IMR-90 (cell line): ENCODE results near the gene SLC30A2. TPM values are rescaled to one million over a fixed set of nuclear protein-coding genes. Genes with fewer than 3 reads are reported as not detected.

Experiments
- ATAC-seq: fragments of 200-7000 bp; cut with Tn5 transposase; 2 replicates; pipeline ENCODE4 v1.9.1; 2020; ENCODE audit warnings: low read depth, mild to moderate bottlenecking, moderate library complexity
- BruUV-seq: library from RNA; stranded (reverse); fragments of 400-500 nt; replicated peaks from 2 replicates; lab custom pipeline; 2021; lab: Mats Ljungman, UMichigan
- CTCF ChIA-PET: fragments of 300-600 bp; formaldehyde crosslinking; extraction: SDS; loops from one replicate; lab custom pipeline; 2021; ENCODE audit warnings: antibody characterized with exemption; lab: Yijun Ruan, JAX
- POLR2A ChIA-PET: fragments of 300-600 bp; sonication (Branson Sonifier 250); formaldehyde crosslinking; loops from one replicate; lab custom pipeline; 2022; ENCODE audit warnings: antibody characterized with exemption; ENCODE audit not compliant: unreplicated experiment; lab: Charles Lee
- DNase-seq: peaks from one replicate; pipeline ENCODE4 v3.0.0; 2013
- H2AFZ ChIP-seq: replicated peaks from 2 replicates; pipeline ENCODE3; 2013; ENCODE audit warnings: low read length, mild to moderate bottlenecking; ENCODE audit not compliant: poor library complexity
- H2AK5ac ChIP-seq: 2 replicates; pipeline ENCODE4 v1.6.1; 2013; ENCODE audit warnings: low read depth, low read length, inconsistent platforms
- H2AK9ac ChIP-seq: replicated peaks from 2 replicates; pipeline ENCODE3; 2013; ENCODE audit warnings: mild to moderate bottlenecking, low read depth, low read length, moderate library complexity; ENCODE audit not compliant: poor library complexity
- H2BK120ac ChIP-seq: 2 replicates; pipeline ENCODE4 v1.6.1; 2013; ENCODE audit warnings: low read depth, low read length, inconsistent platforms
- H2BK15ac ChIP-seq: 3 replicates; pipeline ENCODE4 v1.6.1; 2013; ENCODE audit warnings: low read depth, low read length, inconsistent platforms
- H2BK20ac ChIP-seq: 2 replicates; pipeline ENCODE4 v1.6.1; 2013; ENCODE audit warnings: low read depth, mild to moderate bottlenecking, inconsistent platforms, low read length, moderate library complexity
- H2BK5ac ChIP-seq: 2 replicates; pipeline ENCODE4 v1.6.1; 2013; ENCODE audit warnings: mild to moderate bottlenecking, low read depth, low read length, inconsistent platforms; ENCODE audit not compliant: poor library complexity, severe bottlenecking
- H3K14ac ChIP-seq: replicated peaks from 2 replicates; pipeline ENCODE4 v1.6.1; 2013; ENCODE audit warnings: low read depth, low read length, inconsistent platforms
- H3K18ac ChIP-seq: 2 replicates; pipeline ENCODE4 v1.6.1; 2013; ENCODE audit warnings: low read depth, low read length, control low read depth
- H3K23ac ChIP-seq: 2 replicates; pipeline ENCODE4 v1.6.1; 2013; ENCODE audit warnings: low read depth, low read length, inconsistent platforms
- H3K27ac ChIP-seq: 2 replicates; pipeline ENCODE4 v1.5.1; 2013; ENCODE audit warnings: mild to moderate bottlenecking, control low read depth, low read length; ENCODE audit not compliant: insufficient read depth
- H3K27me3 ChIP-seq: 2 replicates; pipeline ENCODE4 v1.6.1; 2013; ENCODE audit warnings: low read length; ENCODE audit not compliant: control insufficient read depth, insufficient read depth
- H3K36me3 ChIP-seq: 2 replicates; pipeline ENCODE4 v1.6.1; 2013; ENCODE audit warnings: low read length, mixed read lengths; ENCODE audit not compliant: control insufficient read depth, insufficient read depth
- H3K4ac ChIP-seq: 2 replicates; pipeline ENCODE4 v1.6.1; 2013; ENCODE audit warnings: low read depth, low read length, inconsistent platforms
- H3K4me1 ChIP-seq: 2 replicates; pipeline ENCODE4 v1.6.1; 2013; ENCODE audit warnings: low read length, mixed read lengths; ENCODE audit not compliant: control insufficient read depth, insufficient read depth
- H3K4me2 ChIP-seq: 2 replicates; pipeline ENCODE4 v1.6.1; 2013; ENCODE audit warnings: low read depth, mild to moderate bottlenecking, control low read depth, low read length, moderate library complexity
- H3K4me3 ChIP-seq: 2 replicates; pipeline ENCODE4 v1.5.1; 2013; ENCODE audit warnings: low read depth, mild to moderate bottlenecking, control low read depth, low read length, moderate library complexity; ENCODE audit not compliant: insufficient read depth
- H3K56ac ChIP-seq: 2 replicates; pipeline ENCODE4 v1.6.1; 2013; ENCODE audit warnings: low read length, inconsistent platforms; ENCODE audit not compliant: insufficient read depth; ENCODE audit errors: extremely low read depth
- H3K79me1 ChIP-seq, 2 experiments: 2 replicates each; pipeline ENCODE4 v1.6.1; 2013; ENCODE audit warnings: low read length in 2 of 2, inconsistent platforms in 1 of 2, low read depth in 1 of 2
- H3K9ac ChIP-seq: 2 replicates; pipeline ENCODE4 v1.6.1; 2013; ENCODE audit warnings: low read depth, low read length, control low read depth
- H3K9me1 ChIP-seq: 2 replicates; pipeline ENCODE4 v1.6.1; 2013; ENCODE audit warnings: low read length, inconsistent platforms; ENCODE audit not compliant: insufficient read depth
- H3K9me3 ChIP-seq: 2 replicates; pipeline ENCODE4 v1.6.1; 2013; ENCODE audit warnings: low read length; ENCODE audit not compliant: control insufficient read depth, insufficient read depth
- H4K20me1 ChIP-seq: 2 replicates; pipeline ENCODE4 v1.6.1; 2013; ENCODE audit warnings: low read length, inconsistent platforms; ENCODE audit not compliant: insufficient read depth
- H4K5ac ChIP-seq: 2 replicates; pipeline ENCODE4 v1.6.1; 2013; ENCODE audit warnings: mild to moderate bottlenecking, low read depth, low read length, control low read depth
- H4K8ac ChIP-seq, 2 experiments: 2 replicates each; pipeline ENCODE4 v1.6.1; 2013; ENCODE audit warnings: low read depth in 2 of 2, low read length in 2 of 2, control low read depth in 1 of 2, inconsistent platforms in 1 of 2
- H4K91ac ChIP-seq: 2 replicates; pipeline ENCODE4 v1.6.1; 2013; ENCODE audit warnings: low read depth, low read length, inconsistent platforms; ENCODE audit not compliant: insufficient read depth
- BHLHE40 ChIP-seq: fragments of 150-350 bp; IDR thresholded peaks from 2 replicates; pipeline ENCODE4 v1.6.1; 2016; ENCODE audit warnings: mild to moderate bottlenecking, low read depth, low read length
- CHD1 ChIP-seq: IDR thresholded peaks from 2 replicates; pipeline ENCODE4 v1.6.1; 2012; ENCODE audit warnings: low read depth, low read length, improper control_type of control experiment
- NFE2L2 ChIP-seq: fragments of 150-350 bp; IDR thresholded peaks from 2 replicates; pipeline ENCODE4 v1.6.1; 2016; ENCODE audit warnings: low read depth, mild to moderate bottlenecking, low read length
- POLR2A ChIP-seq: IDR thresholded peaks from 2 replicates; pipeline ENCODE4 v1.6.1; 2012; ENCODE audit warnings: mild to moderate bottlenecking, low read depth, low read length
- RCOR1 ChIP-seq: IDR thresholded peaks from 2 replicates; pipeline ENCODE4 v1.6.1; 2012; ENCODE audit warnings: mild to moderate bottlenecking, low read length, improper control_type of control experiment; ENCODE audit not compliant: insufficient replicate concordance
- USF2 ChIP-seq: fragments of 150-350 bp; IDR thresholded peaks from 2 replicates; pipeline ENCODE4 v1.6.1; 2017; ENCODE audit warnings: mild to moderate bottlenecking, antibody characterized with exemption, low read length, low read depth
- WGBS, 2 experiments: methylation state at CpG; one replicate each; pipeline versions ENCODE4 v1.1.5 to v1.1.7; 2013; ENCODE audit warnings: missing lambda C conversion rate in 2 of 2; ENCODE audit not compliant: insufficient read length in 1 of 2; ENCODE audit errors: extremely low coverage in 2 of 2; 5-methylcytosine and 5-hydroxymethylcytosine counted together
- dilution Hi-C: fragments of 300-500 bp; cut with HindIII; formaldehyde crosslinking; loops from one replicate; pipeline ENCODE4 v1.14.3; 2018; ENCODE audit warnings: low sequenced_read_pairs; ENCODE audit not compliant: unreplicated experiment
- in situ Hi-C: fragments of 300-500 bp; cut with MboI; formaldehyde crosslinking; loops from 3 replicates; pipeline ENCODE4 v1.14.3; 2019; ENCODE audit warnings: low sequenced_read_pairs, inconsistent platforms, mixed read lengths
- intact Hi-C: fragments of 100-400 bp; cut with micrococcal nuclease; formaldehyde crosslinking; loops from 2 replicates; pipeline ENCODE4 v1.10.0; 2022
- polyA plus RNA-seq, 3 experiments: library from polyadenylated mRNA; depleted of rRNA; stranded (reverse); fragments of >200 nt; gene quantifications; 2 replicates each; pipeline ENCODE4 v1.2.3, GENCODE V29; 2012; ENCODE audit warnings: low replicate concordance in 1 of 3
- total RNA-seq: library from RNA; depleted of rRNA; stranded (reverse); fragments of >200 nt; gene quantifications from 2 replicates; pipeline ENCODE4 v1.2.3, GENCODE V29; 2012

Gene SLC30A2
- total and polyA plus RNA-seq, 2 of the 4 experiments (the other 2 are of a cell fraction) = not detected

- H3K36me3 ChIP-seq = no peaks in the 10 kb centered on the region
- no peak overlapping the region for H3K27ac ChIP-seq
- no peaks in the 10 kb centered on the region for H3K79me1 ChIP-seq
- no peak overlapping the region for H4K91ac ChIP-seq
- BruUV-seq = no TSS peak
- ATAC-seq (no peak), DNase-seq (no peak)
- H3K4me1 ChIP-seq = no peaks in the 10 kb centered on the region
- ChIA-PET CTCF (no interaction called here), POLR2A (no interaction called here)
- H4K8ac ChIP-seq = no peak overlapping the region
- no peak overlapping the region for H2BK15ac ChIP-seq
- no peaks in the 10 kb centered on the region for H3K9me3 ChIP-seq
- no peak overlapping the region for H3K4me3 ChIP-seq
- H2AFZ ChIP-seq = no peak overlapping the region
- in situ Hi-C loops (no loop called here), intact Hi-C loops (no loop called here), dilution Hi-C loops (no loop called here)
- H2BK120ac ChIP-seq = no peak overlapping the region
- 0 out of 2 replicates have a peak, but pooled peaks cover 3% of the 10 kb centered on the region for H3K9me1 ChIP-seq
- peaks cover 75% of the 10 kb centered on the region for H3K27me3 ChIP-seq
- no peak overlapping the region for H3K23ac ChIP-seq
- no peak overlapping the region for H3K4ac ChIP-seq
- TF ChIP-seq RCOR1 = no peak
- no peak for TF ChIP-seq CHD1
- TF ChIP-seq POLR2A = no peak
- no peak for TF ChIP-seq BHLHE40
- no peak for TF ChIP-seq USF2
- no peak for TF ChIP-seq NFE2L2
- H2BK5ac ChIP-seq = no peak overlapping the region
- 20% methylated on average over 1 of the region's 5 CpGs; no CpG with 5 or more reads in 1 of the 2 experiments for WGBS, 2 experiments
- no peak overlapping the region for H3K4me2 ChIP-seq
- no peak overlapping the region for H3K18ac ChIP-seq
- no peak overlapping the region for H2AK9ac ChIP-seq
- no peak overlapping the region for H2BK20ac ChIP-seq
- no peak overlapping the region for H3K56ac ChIP-seq
- H4K20me1 ChIP-seq = no peaks in the 10 kb centered on the region
- no peak overlapping the region for H3K14ac ChIP-seq
- no peak overlapping the region for H2AK5ac ChIP-seq
- H4K5ac ChIP-seq = no peak overlapping the region
- no peak overlapping the region for H3K9ac ChIP-seq
Measured at GRCh38 chr1:26058052-26058595, 12.2 kb upstream of the SLC30A2 start.
